Activated CD4-positive, alpha-beta T cell treated with anti-CD3 and anti-CD28 coated beads for 4 hours (primary cell): ENCODE measurements around the gene SAYSD1.

Experiments used
- DNase-seq, 2 donors: peaks; one replicate each; pipeline ENCODE4 v3.0.0-alpha.2; 2020

SAYSD1 gene

GRCh38 chr6:39107641-39108040 is 7.3 kb downstream of the SAYSD1 start:
- no peak for DNase-seq

GRCh38 chr6:39107034-39107433 is 8.0 kb downstream of the SAYSD1 start:
- no peak for DNase-seq

- no peak for DNase-seq
These were observed 10.5 kb downstream of the SAYSD1 start for GRCh38 chr6:39104528-39104927.

- no peak for DNase-seq
These were observed 12.2 kb downstream of the SAYSD1 start for GRCh38 chr6:39102821-39103136.

GRCh38 chr6:39102071-39102820 is 12.7 kb downstream of the SAYSD1 start:
- DNase-seq: no peak

- no peak for DNase-seq
These were observed 14.6 kb downstream of the SAYSD1 start for GRCh38 chr6:39100358-39100757.

GRCh38 chr6:39095578-39095977 is 19.4 kb downstream of the SAYSD1 start:
- no peak for DNase-seq

- no peak for DNase-seq
These were observed 21.8 kb downstream of the SAYSD1 start for GRCh38 chr6:39093149-39093708.

GRCh38 chr6:39092124-39092523 is 22.9 kb downstream of the SAYSD1 start:
- no peak for DNase-seq

GRCh38 chr6:39091220-39091619 is 23.8 kb downstream of the SAYSD1 start:
- no peak for DNase-seq

- no peak for DNase-seq
These were observed 24.9 kb downstream of the SAYSD1 start for GRCh38 chr6:39090036-39090435.

GRCh38 chr6:39088331-39088730 is 26.7 kb downstream of the SAYSD1 start:
- DNase-seq: no peak

GRCh38 chr6:39087197-39087596 is 27.8 kb downstream of the SAYSD1 start:
- no peak for DNase-seq

- no peak for DNase-seq
These were observed 28.3 kb downstream of the SAYSD1 start for GRCh38 chr6:39086711-39087110.

GRCh38 chr6:39086294-39086693 is 28.7 kb downstream of the SAYSD1 start:
- DNase-seq: no peak

- DNase-seq: no peak
These were observed 29.7 kb downstream of the SAYSD1 start for GRCh38 chr6:39085129-39085797.

- DNase-seq: no peak
These were observed 30.5 kb downstream of the SAYSD1 start for GRCh38 chr6:39084506-39084905.

GRCh38 chr6:39083231-39083634 is 31.8 kb downstream of the SAYSD1 start:
- DNase-seq: no peak

- no peak for DNase-seq
These were observed 32.7 kb downstream of the SAYSD1 start for GRCh38 chr6:39082310-39082709.

GRCh38 chr6:39080246-39080875 is 34.6 kb downstream of the SAYSD1 start:
- DNase-seq: no peak

- no peak for DNase-seq
These were observed 35.5 kb downstream of the SAYSD1 start for GRCh38 chr6:39079197-39080125.

GRCh38 chr6:39078695-39079094 is 36.3 kb downstream of the SAYSD1 start:
- DNase-seq: no peak
